ENCODE measurements around the gene DES.

The DES gene

GRCh38 chr2:219462349-219462748, 44.2 kb downstream of the DES start:
- Histone ChIP-seq H3K9ac (ENCODE audit: low read length) (no peak overlapping the region), H3F3A (ENCODE audit: insufficient read depth, low read length) (no peaks in the 10 kb centered on the region), H3K9me3 (replicated peaks; ENCODE audit: insufficient read depth, low read length) (no peaks in the 10 kb centered on the region), H4K20me1 (ENCODE audit: insufficient read depth, low read length) (no peaks in the 10 kb centered on the region), H3K36me3 (replicated peaks; ENCODE audit: insufficient read depth, low read length) (no peaks in the 10 kb centered on the region), H3K4me2 (ENCODE audit: low read depth, low read length) (no peak overlapping the region), H3K4me1 (ENCODE audit: low read length) (no peaks in the 10 kb centered on the region), H3K79me2 (ENCODE audit: low read length) (no peaks in the 10 kb centered on the region), H3K4me3 (ENCODE audit: low read length) (no peak overlapping the region), H2AFZ (ENCODE audit: low read length) (no peak overlapping the region), H3K27me3 (replicated peaks; ENCODE audit: insufficient read depth, low read length) (peaks cover 24% of the 10 kb centered on the region), H3K9me2 (replicated peaks; ENCODE audit: insufficient read depth, low read length) (no peaks in the 10 kb centered on the region), H3K27ac (ENCODE audit: low read length) (no peak overlapping the region)
- TF ChIP-seq EZH2phosphoT487 (IDR thresholded peaks at IDR 0.05; ENCODE audit: low read length) (no peak), EZH2 (optimal IDR thresholded peaks at IDR 0.05; ENCODE audit: low read depth, low read length) (no peak)
- no peak for DNase-seq

GRCh38 chr2:219464286-219465032, 46.3 kb downstream of the DES start:
- TF ChIP-seq EZH2phosphoT487 (IDR thresholded peaks at IDR 0.05; ENCODE audit: low read length) (no peak), EZH2 (optimal IDR thresholded peaks at IDR 0.05; ENCODE audit: low read depth, low read length) (no peak), CTCF (IDR thresholded peaks at IDR 0.05; ENCODE audit: low read length) (no peak)
- H3K9ac ChIP-seq (ENCODE audit: low read length), result no peak overlapping the region
- H3K9me3 ChIP-seq (replicated peaks; ENCODE audit: insufficient read depth, low read length), result no peaks in the 10 kb centered on the region
- no peaks in the 10 kb centered on the region for H4K20me1 ChIP-seq (ENCODE audit: insufficient read depth, low read length)
- no peak overlapping the region for H3K4me2 ChIP-seq (ENCODE audit: low read depth, low read length)
- H3K4me1 ChIP-seq (ENCODE audit: low read length), result no peaks in the 10 kb centered on the region
- no peaks in the 10 kb centered on the region for H3K36me3 ChIP-seq (replicated peaks; ENCODE audit: insufficient read depth, low read length)
- no peaks in the 10 kb centered on the region for H3K9me2 ChIP-seq (replicated peaks; ENCODE audit: insufficient read depth, low read length)
- no peaks in the 10 kb centered on the region for H3F3A ChIP-seq (ENCODE audit: insufficient read depth, low read length)
- no peak for DNase-seq
- peaks cover 33% of the 10 kb centered on the region for H3K27me3 ChIP-seq (replicated peaks; ENCODE audit: insufficient read depth, low read length)
- no peak overlapping the region for H3K4me3 ChIP-seq (ENCODE audit: low read length)
- no peaks in the 10 kb centered on the region for H3K79me2 ChIP-seq (ENCODE audit: low read length)
- H3K27ac ChIP-seq (ENCODE audit: low read length), result no peak overlapping the region
- no peak overlapping the region for H2AFZ ChIP-seq (ENCODE audit: low read length)

- H3K36me3 ChIP-seq (replicated peaks; ENCODE audit: insufficient read depth, low read length), result no peaks in the 10 kb centered on the region
- H3K4me3 ChIP-seq (ENCODE audit: low read length), result no peak overlapping the region
- H3K4me2 ChIP-seq (ENCODE audit: low read depth, low read length), result no peak overlapping the region
- H3K79me2 ChIP-seq (ENCODE audit: low read length), result no peaks in the 10 kb centered on the region
- no peaks in the 10 kb centered on the region for H3K9me2 ChIP-seq (replicated peaks; ENCODE audit: insufficient read depth, low read length)
- DNase-seq, result no peak
- no peaks in the 10 kb centered on the region for H3F3A ChIP-seq (ENCODE audit: insufficient read depth, low read length)
- H4K20me1 ChIP-seq (ENCODE audit: insufficient read depth, low read length), result no peaks in the 10 kb centered on the region
- H3K9me3 ChIP-seq (replicated peaks; ENCODE audit: insufficient read depth, low read length), result no peaks in the 10 kb centered on the region
- TF ChIP-seq CTCF (IDR thresholded peaks at IDR 0.05; ENCODE audit: low read length) (no peak), EZH2phosphoT487 (IDR thresholded peaks at IDR 0.05; ENCODE audit: low read length) (no peak), EZH2 (optimal IDR thresholded peaks at IDR 0.05; ENCODE audit: low read depth, low read length) (no peak)
- H2AFZ ChIP-seq (ENCODE audit: low read length), result no peak overlapping the region
- no peak overlapping the region for H3K27ac ChIP-seq (ENCODE audit: low read length)
- H3K4me1 ChIP-seq (ENCODE audit: low read length), result no peaks in the 10 kb centered on the region
- H3K9ac ChIP-seq (ENCODE audit: low read length), result no peak overlapping the region
- H3K27me3 ChIP-seq (replicated peaks; ENCODE audit: insufficient read depth, low read length), result peaks cover 48% of the 10 kb centered on the region
These were observed 47.7 kb downstream of the DES start for GRCh38 chr2:219465659-219466561.
